SH-SY5Y (cell line): Measurements from ENCODE around the gene BLACAT1.

Experiments
- GATA2 ChIP-seq: IDR thresholded peaks from 2 replicates; pipeline ENCODE4 v1.6.1; 2011; ENCODE audit warnings: mild to moderate bottlenecking, low read depth, low read length
- GATA3 ChIP-seq: IDR thresholded peaks from 2 replicates; pipeline ENCODE4 v1.6.1; 2011; ENCODE audit warnings: low read depth, mild to moderate bottlenecking, low read length, moderate library complexity

- TF ChIP-seq GATA2 (no peak), GATA3 (no peak)
These were observed 43.9 kb upstream of the BLACAT1 start for GRCh38 chr1:205499789-205500188.
